NCI-H1436 treated with DMSO at 0.1 percent for 48 hours (cell line): ENCODE data around the gene METTL1.

Source experiments
- DNase-seq: peaks from one replicate; lab custom pipeline; 2025; lab: John Stamatoyannopoulos, UW

The METTL1 gene

DNA sequence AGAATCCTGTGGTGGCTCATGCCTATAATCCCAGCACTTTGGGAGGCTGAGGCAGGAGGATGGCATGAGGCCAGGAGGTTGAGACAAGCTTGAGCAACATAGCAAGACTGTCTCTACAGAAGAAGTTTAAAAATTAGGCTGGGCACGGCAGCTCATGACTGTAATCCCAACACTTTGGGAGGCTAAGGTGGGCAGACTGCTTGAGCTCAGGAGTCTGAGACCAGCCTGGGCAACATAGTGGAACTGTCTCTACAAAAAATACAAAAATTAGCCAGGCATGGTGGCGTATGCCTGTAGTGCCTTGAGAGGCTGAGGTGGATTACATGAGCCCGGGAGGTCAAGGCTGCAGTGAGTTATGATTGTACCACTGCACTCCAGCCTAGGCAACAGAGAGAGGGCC is 4.0 kb downstream of the METTL1 start:
- DNase-seq = no peak

DNA sequence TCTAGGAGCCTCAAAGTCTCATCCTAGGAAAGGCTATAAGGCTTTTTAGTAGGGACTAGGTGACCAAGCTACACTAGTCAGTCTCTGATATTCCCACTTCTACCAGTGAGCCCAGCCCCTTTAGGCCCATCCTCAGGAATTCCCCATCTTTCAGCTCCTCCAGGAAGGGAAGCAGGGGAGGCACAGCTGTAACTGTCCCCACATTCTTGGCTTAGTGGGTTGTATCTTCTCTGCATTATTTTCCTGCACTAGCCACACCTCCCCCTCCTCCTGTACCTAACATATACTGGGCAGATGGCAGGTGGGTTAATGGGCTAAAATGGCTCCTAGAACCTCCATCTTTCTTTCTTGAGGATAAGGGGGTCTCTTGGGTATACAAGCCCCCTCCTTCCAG is 4.6 kb downstream of the METTL1 start:
- DNase-seq = no peak

- no peak for DNase-seq
Observed at GRCh38 chr12:57766464-57767304, 5.2 kb downstream of the METTL1 start, which contains the start of gene CYP27B1. Gene CYP27B1, minus strand, starts transcription at chr12:57767078. Its CDS starts 37 bp downstream, at chr12:57767041.

DNA sequence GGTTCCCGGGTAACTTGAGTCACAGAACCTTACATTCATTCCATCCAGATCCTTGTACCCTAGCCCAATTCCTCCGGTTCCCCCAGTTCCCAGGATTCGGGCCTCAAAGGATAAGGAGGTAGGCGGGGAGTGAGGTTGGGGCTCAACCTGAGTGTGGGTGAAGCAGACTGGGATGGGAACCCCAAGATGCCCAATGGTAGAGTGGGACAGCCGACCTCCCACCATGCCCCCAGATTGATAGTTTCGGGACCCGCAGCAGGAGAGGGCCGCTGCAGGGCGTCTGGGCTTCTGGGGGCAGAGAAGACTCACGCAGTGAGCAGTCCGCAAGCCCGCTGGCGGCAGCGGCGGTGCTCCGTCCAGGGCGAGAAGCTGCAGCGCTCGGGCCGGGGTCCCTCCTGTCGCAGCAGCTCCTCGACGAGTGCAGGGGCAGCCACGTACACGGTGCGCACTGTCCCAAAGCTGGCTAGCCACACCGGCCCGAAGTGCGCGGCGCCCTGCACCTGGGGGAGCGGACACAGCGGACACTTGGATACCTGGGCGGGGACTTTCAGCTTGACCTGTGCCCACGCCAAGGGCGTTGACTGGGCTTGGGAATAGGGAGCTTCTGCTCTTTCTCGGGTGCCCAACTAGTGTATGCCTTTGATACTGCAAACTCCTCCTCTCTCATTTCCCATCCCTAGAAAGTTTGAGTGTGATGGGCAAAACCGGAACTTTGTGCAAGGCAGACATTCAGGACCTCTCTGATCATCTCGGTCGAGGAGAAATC is 6.0 kb downstream of the METTL1 start:
- DNase-seq = no peak

DNA sequence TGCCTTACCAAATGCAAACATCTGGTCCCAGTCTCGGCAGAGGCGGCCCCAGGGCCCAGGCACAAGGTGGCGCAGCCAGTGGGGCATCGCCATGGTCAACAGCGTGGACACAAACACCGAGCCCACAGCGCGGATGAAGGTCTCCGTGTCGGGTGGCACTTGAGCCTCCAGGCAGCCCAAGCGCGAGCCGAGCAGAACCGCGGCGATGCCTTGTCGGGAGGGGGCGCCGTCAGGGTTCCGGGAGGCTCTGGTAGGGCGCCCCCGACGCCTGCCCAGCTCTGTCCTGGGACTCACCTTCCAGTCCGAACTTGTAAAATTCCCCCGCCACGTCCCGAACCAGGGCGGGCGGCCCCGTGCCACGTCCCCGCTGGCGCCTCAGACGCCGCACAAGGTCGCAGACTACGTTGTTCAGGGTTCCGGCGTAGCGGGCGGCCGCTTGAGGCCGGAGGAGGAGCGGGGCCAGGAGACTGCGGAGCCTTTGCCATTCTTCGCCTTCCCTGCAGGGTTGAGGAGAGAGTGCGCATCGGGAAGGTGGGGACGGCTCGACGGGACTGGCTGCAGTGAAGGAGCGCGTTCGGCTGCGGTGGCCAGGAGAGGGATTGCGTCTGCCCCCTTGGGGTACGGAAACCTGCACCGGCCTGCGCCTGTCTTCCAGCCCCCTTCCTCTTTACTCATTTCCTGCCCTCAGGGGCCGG is 6.8 kb downstream of the METTL1 start:
- no peak for DNase-seq

DNA sequence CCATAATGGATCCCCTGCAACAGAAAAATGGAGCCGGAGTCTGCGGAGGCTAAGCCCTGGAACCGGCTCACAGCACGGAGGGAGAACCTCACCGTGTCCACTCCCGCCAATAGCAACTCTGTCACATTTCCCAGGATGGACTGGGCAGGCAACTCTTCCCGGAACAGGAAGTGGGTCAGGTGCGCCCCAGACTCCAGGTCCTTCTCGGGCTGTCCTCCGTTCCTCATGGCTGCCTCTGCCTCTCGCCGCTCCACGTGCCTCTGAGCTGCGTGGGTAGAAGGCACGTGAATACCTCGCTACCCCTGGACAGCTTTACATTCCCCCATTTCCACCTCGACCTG is 7.3 kb downstream of the METTL1 start:
- no peak for DNase-seq

DNA sequence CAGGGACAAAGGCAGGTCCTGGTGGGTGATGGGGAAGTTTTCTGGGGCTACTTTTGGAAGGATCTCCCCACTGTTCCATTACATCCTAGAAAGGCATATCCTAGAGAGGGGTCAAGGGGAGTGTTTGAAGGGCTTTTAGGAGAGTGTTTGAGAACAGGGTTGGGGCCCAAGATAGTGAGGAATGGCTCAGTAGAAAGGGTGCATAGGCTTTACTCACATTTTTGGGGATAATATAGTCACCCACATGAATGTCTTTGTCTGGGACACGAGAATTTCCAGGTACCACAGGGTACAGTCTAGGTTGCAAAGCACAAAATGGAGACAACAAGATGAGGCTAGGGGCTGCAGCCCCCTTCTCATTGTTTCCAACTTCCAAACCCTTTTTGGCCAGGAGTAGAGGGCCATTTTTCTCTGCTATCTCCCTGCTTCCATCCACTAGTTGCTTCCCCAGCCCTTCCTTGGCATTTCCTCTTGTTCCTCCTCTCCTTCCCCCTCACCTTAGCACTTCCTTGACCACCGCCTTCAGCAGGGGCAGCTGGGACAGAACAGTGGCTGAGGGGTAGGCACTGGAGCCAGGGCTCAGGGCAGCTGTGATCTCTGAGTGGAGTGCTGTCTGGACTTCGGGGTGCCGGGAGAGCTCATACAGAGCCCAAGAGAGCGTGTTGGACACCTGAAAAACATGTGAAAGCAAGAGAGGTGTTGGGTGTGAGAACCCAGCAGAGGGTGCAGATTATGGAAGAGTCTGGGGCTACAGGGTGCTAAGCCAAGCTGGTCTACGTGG is 7.8 kb downstream of the METTL1 start:
- no peak for DNase-seq

DNA sequence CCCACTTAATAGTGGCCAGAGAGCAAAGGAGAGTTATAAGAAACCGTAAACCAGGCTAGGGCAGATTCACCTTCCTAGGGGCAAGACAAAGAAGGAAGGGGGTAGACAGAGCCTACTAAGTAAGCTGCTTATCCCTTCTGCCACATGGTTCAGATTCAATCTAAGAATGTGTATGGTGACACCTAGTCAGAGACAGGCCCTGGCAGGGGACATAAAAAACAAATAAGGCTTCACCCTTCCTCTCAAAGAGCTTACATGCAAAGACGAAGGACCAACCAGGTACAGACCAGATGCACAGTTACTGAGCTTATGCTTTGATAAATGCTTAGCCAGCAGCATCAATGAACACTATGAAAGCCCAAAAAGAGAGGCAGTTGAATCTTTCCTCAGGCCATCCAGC is 9.4 kb downstream of the METTL1 start:
- no peak for DNase-seq

GRCh38 chr12:57761391-57761998 is 10.4 kb downstream of the METTL1 start:
- DNase-seq = no peak

DNA sequence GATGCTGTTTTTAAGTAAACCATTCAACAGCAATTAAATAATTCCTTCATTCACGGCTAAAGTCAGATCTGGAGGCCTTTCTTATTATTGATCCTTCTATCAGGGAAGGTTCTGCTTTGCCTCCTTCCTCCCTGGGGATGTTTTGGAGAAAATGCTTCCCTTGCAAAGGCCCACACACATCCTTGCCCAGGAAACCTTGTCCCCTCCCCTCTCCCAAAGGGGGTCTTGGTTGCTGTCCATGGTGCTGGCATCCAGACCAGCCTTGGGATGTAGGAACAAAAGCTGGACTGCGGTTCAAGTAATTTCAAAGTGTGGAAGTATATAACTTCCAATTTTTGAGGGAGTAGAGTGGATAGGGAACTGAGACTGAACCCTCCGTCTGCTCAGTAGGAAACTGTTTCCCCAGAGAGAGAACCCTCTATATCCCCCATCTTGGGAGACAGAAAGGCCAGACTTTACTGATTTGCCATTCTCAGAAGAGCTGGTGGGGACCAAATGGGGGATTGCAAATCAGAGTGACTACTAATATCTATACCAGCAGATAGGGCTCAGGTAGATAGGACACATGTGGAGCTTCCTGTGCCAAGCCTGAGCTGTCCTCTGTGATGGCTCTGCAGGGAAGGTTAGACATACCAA is 11.4 kb downstream of the METTL1 start:
- no peak for DNase-seq

- DNase-seq = no peak
Observed at GRCh38 chr12:57759360-57759980, 12.4 kb downstream of the METTL1 start.

- DNase-seq = no peak
Observed at GRCh38 chr12:57758552-57759359, 13.1 kb downstream of the METTL1 start.

GRCh38 chr12:57757771-57758170 is 14.1 kb downstream of the METTL1 start:
- DNase-seq = no peak

DNA sequence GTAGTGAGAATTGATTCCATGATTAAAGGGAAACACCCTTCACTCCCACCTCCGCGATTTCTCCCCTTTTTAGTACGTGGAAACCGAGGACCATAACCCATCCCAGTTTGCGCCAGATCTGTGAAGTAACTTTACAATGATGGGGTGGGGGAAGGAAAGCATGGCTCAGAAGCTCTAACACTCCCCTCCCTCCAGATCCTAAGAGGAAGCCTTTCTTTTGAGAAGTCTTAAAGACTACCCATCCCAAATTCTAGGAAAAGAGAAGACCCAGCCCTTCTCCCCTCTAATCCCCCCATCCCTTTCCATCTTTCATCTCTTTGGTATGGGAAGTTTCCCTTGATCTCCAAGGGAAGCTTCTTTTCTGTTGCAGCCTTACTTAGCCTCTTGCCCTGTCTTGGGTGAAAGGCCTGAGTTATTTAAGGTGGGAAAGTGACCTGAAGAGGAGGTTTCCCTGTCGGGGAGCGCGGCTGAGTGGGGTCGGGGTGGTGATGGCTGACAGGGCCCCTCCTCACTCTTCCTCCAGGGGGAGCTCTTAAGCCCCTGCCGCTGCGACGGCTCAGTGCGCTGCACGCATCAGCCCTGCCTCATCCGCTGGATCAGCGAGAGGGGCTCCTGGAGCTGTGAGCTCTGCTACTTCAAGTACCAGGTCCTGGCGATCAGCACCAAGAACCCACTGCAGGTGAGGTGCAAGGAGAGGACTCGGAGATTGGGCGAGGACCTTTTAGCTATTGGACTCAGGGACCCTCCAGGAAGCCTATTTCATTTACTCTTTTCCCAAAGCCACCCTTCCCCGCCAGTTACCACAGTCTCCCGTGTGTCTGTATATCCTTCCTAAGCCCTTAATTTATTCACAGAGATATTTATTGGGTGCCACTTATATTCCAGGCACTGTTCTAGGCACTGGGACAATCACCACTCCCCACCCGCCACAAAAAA is 15.2 kb downstream of the METTL1 start:
- no peak for DNase-seq

DNA sequence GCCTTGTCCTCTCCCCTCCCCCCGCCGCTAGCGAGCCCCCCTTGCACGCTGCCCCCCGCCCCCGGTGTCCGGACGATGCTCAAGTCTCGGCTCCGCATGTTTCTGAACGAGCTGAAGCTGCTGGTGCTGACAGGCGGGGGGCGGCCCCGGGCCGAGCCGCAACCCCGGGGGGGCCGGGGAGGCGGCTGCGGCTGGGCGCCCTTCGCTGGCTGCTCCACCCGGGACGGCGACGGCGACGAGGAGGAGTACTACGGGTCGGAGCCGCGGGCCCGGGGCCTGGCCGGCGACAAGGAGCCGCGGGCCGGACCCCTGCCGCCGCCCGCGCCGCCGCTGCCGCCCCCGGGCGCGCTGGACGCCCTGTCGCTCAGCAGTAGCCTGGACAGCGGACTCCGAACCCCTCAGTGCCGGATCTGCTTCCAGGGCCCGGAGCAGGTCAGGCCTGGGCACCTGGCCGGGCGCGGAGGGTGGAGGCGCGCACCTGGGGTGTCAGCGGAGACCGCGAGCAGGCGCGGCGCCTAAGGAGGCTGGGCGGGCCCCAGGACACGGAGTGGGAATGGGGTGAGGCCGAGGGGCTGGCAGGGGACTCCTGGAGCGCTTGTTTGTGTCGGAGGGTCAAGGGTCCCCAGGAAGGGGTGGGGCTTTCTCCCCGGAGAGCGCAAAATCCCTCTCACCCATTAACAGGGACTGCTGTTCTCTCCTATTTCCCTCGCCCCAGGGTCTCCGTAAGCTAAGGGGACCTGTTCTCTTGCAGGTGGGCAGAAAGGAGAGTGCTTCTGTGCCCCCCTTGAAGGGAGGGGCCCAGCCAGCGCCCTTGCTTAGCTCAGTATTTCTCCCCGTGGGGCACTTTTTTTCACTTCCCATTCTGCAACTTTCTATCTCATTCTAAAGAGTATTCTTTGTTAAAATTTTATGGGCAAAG is 16.2 kb downstream of the METTL1 start:
- DNase-seq = no peak

DNA sequence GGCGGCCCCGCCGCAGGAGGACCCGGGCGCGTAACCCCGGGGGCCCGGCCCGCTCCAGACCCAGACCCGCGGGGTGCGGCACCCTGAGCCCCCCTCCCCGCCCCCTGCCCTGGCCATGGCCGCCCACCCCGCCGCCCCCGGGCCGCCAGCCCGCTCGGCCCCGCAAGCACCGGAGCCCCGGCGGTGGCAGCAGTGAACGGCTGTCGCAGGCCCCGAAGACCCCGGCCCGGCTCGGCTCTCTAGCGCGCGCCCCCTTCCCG is 16.8 kb downstream of the METTL1 start:
- no peak for DNase-seq

- DNase-seq = peak; percentile 39
Observed at GRCh38 chr12:57754411-57755193, 17.3 kb downstream of the METTL1 start, which contains the start of gene MARCHF9. Gene MARCHF9, plus strand, starts transcription at chr12:57755103. Its CDS starts 426 bp downstream, at chr12:57755529.
